GM10248 (cell line): ENCODE data around the gene PCDHA5.
"Not testable (repeated sequence)": the region's sequence is repeated elsewhere in the genome, so short reads cannot be mapped to it uniquely, and the experiment has no call there.

Source experiments
- CTCF ChIA-PET: fragments of 300-600 bp; sonication (Branson Sonifier 250); formaldehyde crosslinking; extraction: SDS; loops from one replicate; lab custom pipeline; 2021; ENCODE audit warnings: antibody characterized with exemption; lab: Yijun Ruan, JAX
- POLR2A ChIA-PET: fragments of 350-650 bp; sonication (Branson Sonifier 250); formaldehyde crosslinking; extraction: SDS; loops from one replicate; lab custom pipeline; 2020; ENCODE audit warnings: antibody characterized with exemption; lab: Yijun Ruan, JAX
- DNase-seq: peaks from one replicate; pipeline ENCODE4 v3.0.0; 2012; ENCODE audit errors: extremely low spot score
- CTCF ChIP-seq: IDR thresholded peaks from 2 replicates; pipeline ENCODE4 v1.5.1; 2012; ENCODE audit warnings: mild to moderate bottlenecking, low read depth; ENCODE audit errors: extremely low read depth, missing control alignments, control extremely low read depth

PCDHA5 gene

DNA sequence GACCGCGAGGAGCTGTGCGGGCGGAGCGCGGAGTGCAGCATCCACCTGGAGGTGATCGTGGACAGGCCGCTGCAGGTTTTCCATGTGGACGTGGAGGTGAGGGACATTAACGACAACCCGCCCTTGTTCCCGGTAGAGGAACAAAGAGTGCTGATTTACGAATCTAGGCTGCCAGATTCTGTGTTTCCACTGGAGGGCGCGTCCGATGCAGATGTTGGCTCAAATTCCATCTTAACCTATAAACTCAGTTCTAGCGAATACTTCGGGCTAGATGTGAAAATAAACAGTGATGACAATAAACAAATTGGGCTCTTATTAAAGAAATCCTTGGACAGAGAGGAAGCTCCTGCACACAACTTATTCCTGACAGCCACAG lies 6.9 kb downstream of the PCDHA5 start:
- ChIA-PET POLR2A (no interaction called here), CTCF (no interaction called here)
- TF ChIP-seq CTCF = no peak
- no peak for DNase-seq

- CTCF ChIA-PET, DNase-seq, POLR2A ChIA-PET: not testable (repeated sequence)
Observed at GRCh38 chr5:140829511-140830501, 8.4 kb downstream of the PCDHA5 start.

- ChIA-PET POLR2A (no interaction called here), CTCF (no interaction called here)
- TF ChIP-seq CTCF = no peak
- no peak for DNase-seq
Observed at GRCh38 chr5:140833993-140834392, 12.6 kb downstream of the PCDHA5 start, which contains the start of gene PCDHA7. TSS of gene PCDHA7 (plus strand) at chr5:140834269. CDS start at chr5:140834384, 115 bp downstream.

- DNase-seq, CTCF ChIA-PET, POLR2A ChIA-PET: not testable (repeated sequence)
Observed at GRCh38 chr5:140834439-140835008, 13.1 kb downstream of the PCDHA5 start.

- no peak for TF ChIP-seq CTCF
- DNase-seq = no peak
- CTCF ChIA-PET = no interaction called here
- POLR2A ChIA-PET = no interaction called here
Observed at GRCh38 chr5:140835622-140836510, 14.5 kb downstream of the PCDHA5 start.

GRCh38 chr5:140840978-140841962 lies 19.9 kb downstream of the PCDHA5 start, which contains the start of gene PCDHA8:
TSS of gene PCDHA8 (plus strand) at chr5:140841187. CDS start at chr5:140841322, 135 bp downstream.
- CTCF ChIA-PET = no interaction called here
- TF ChIP-seq CTCF = no peak
- POLR2A ChIA-PET = no interaction called here
- DNase-seq = no peak
